Cardiac muscle cell (in vitro differentiated cells and primary cell): Measurements from ENCODE around the gene FAM168A. TPM values are rescaled to one million over a fixed set of nuclear protein-coding genes. Genes with fewer than 3 reads are reported as not detected.

Source experiments
- DNase-seq, 2 donors: peaks; one replicate each; pipeline versions ENCODE4 v3.0.0 to v3.0.0-alpha.2; 2010 to 2017; ENCODE audit warnings: low read depth in 1 of 2, low spot score in 1 of 2
- H3K27ac ChIP-seq: fragments of 200-600 bp; sonication (generic); 2 replicates; pipeline ENCODE4 v1.5.1; 2016
- H3K27me3 ChIP-seq: fragments of 200-600 bp; sonication (generic); 2 replicates; pipeline ENCODE4 v1.6.0; 2016; ENCODE audit warnings: control low read depth
- H3K36me3 ChIP-seq: fragments of 200-600 bp; sonication (generic); 2 replicates; pipeline ENCODE4 v1.5.1; 2016; ENCODE audit warnings: control low read depth
- H3K4me1 ChIP-seq: fragments of 200-600 bp; sonication (generic); 2 replicates; pipeline ENCODE4 v1.8.1; 2017; ENCODE audit warnings: low read depth, mild to moderate bottlenecking, mixed run types
- H3K4me3 ChIP-seq: fragments of 200-600 bp; sonication (generic); 2 replicates; pipeline ENCODE4 v1.5.1; 2016; ENCODE audit warnings: mild to moderate bottlenecking
- H3K9me3 ChIP-seq: fragments of 200-600 bp; sonication (generic); 2 replicates; pipeline ENCODE4 v1.5.1; 2017; ENCODE audit warnings: low read depth, mild to moderate bottlenecking, control low read depth
- CTCF ChIP-seq: IDR thresholded peaks from 2 replicates; pipeline ENCODE4 v1.5.1; 2012; ENCODE audit warnings: low read depth, mild to moderate bottlenecking, low read length
- polyA plus RNA-seq: library from polyadenylated mRNA; unstranded; fragments of >200 nt; fragmentation: Nextera tagmentation; extraction: Ambion mirVana; gene quantifications from 2 replicates; pipeline ENCODE4 v1.2.1, GENCODE V29; 2016
- total RNA-seq: library from RNA; depleted of rRNA; stranded (reverse); fragments of >200 nt; gene quantifications from 2 replicates; pipeline ENCODE4 v1.2.3, GENCODE V29; 2016

FAM168A gene
- total and polyA plus RNA-seq, 2 experiments from 2014 or later: 9.7 to 32.4 TPM

- no peaks in the 10 kb centered on the region for H3K36me3 ChIP-seq
- no peak for TF ChIP-seq CTCF
- H3K4me1 ChIP-seq: peaks cover 24% of the 10 kb centered on the region
- H3K27ac ChIP-seq: no peak overlapping the region
- DNase-seq: no peak
- H3K27me3 ChIP-seq: no peaks in the 10 kb centered on the region
- H3K4me3 ChIP-seq: no peak overlapping the region
- no peaks in the 10 kb centered on the region for H3K9me3 ChIP-seq
These were observed 223.8 kb downstream of the FAM168A start for GRCh38 chr11:73374151-73374550.

- H3K4me1 ChIP-seq: peaks cover 8% of the 10 kb centered on the region
- no peaks in the 10 kb centered on the region for H3K27me3 ChIP-seq
- H3K27ac ChIP-seq: no peak overlapping the region
- H3K9me3 ChIP-seq: no peaks in the 10 kb centered on the region
- H3K36me3 ChIP-seq: no peaks in the 10 kb centered on the region
- TF ChIP-seq CTCF: peak; percentile 16
- DNase-seq: no peak
- H3K4me3 ChIP-seq: no peak overlapping the region
These were observed 225.4 kb downstream of the FAM168A start for GRCh38 chr11:73372375-73372993.

GRCh38 chr11:73367482-73368024 lies 230.4 kb downstream of the FAM168A start:
- H3K27ac ChIP-seq: no peak overlapping the region
- no peak overlapping the region for H3K4me3 ChIP-seq
- DNase-seq: no peak
- peaks cover 26% of the 10 kb centered on the region for H3K36me3 ChIP-seq
- no peaks in the 10 kb centered on the region for H3K9me3 ChIP-seq
- H3K27me3 ChIP-seq: no peaks in the 10 kb centered on the region
- no peak for TF ChIP-seq CTCF
- H3K4me1 ChIP-seq: no peaks in the 10 kb centered on the region

- peaks cover 32% of the 10 kb centered on the region for H3K36me3 ChIP-seq
- DNase-seq: no peak
- no peaks in the 10 kb centered on the region for H3K27me3 ChIP-seq
- H3K27ac ChIP-seq: no peak overlapping the region
- no peaks in the 10 kb centered on the region for H3K4me1 ChIP-seq
- H3K9me3 ChIP-seq: no peaks in the 10 kb centered on the region
- no peak overlapping the region for H3K4me3 ChIP-seq
- no peak for TF ChIP-seq CTCF
These were observed 231.0 kb downstream of the FAM168A start for GRCh38 chr11:73366953-73367352.

GRCh38 chr11:73366265-73366610 lies 231.7 kb downstream of the FAM168A start:
- DNase-seq: no peak
- Histone ChIP-seq H3K4me1 (no peaks in the 10 kb centered on the region), H3K36me3 (peaks cover 35% of the 10 kb centered on the region), H3K4me3 (no peak overlapping the region), H3K9me3 (no peaks in the 10 kb centered on the region), H3K27ac (no peak overlapping the region), H3K27me3 (no peaks in the 10 kb centered on the region)
- TF ChIP-seq CTCF: no peak
